Measurements from ENCODE around the gene UNC5A.

The UNC5A gene

GRCh38 chr5:176881816-176882566 lies 71.6 kb downstream of the UNC5A start:
- no peak for DNase-seq

GRCh38 chr5:176882567-176882903 lies 72.2 kb downstream of the UNC5A start:
- DNase-seq = no peak

- no peak for DNase-seq
These were observed 73.6 kb downstream of the UNC5A start for GRCh38 chr5:176883700-176884570.

- DNase-seq = no peak
These were observed 74.2 kb downstream of the UNC5A start for GRCh38 chr5:176884571-176884890.

- no peak for DNase-seq
These were observed 76.2 kb downstream of the UNC5A start for GRCh38 chr5:176886336-176887251.

GRCh38 chr5:176887252-176887849 lies 77.0 kb downstream of the UNC5A start:
- DNase-seq = no peak

- DNase-seq = no peak
These were observed 77.9 kb downstream of the UNC5A start for GRCh38 chr5:176888016-176888864.

GRCh38 chr5:176888865-176889165 lies 78.5 kb downstream of the UNC5A start:
- DNase-seq = no peak

GRCh38 chr5:176889321-176890280 lies 79.2 kb downstream of the UNC5A start:
- DNase-seq = no peak

- DNase-seq = no peak
These were observed 80.3 kb downstream of the UNC5A start for GRCh38 chr5:176890455-176891330.

GRCh38 chr5:176891331-176891958 lies 81.1 kb downstream of the UNC5A start:
- DNase-seq = no peak

- DNase-seq = no peak
These were observed 82.3 kb downstream of the UNC5A start for GRCh38 chr5:176892663-176893062.

- DNase-seq = no peak
These were observed 83.9 kb downstream of the UNC5A start for GRCh38 chr5:176894298-176894697.

- no peak for DNase-seq
These were observed 85.5 kb downstream of the UNC5A start for GRCh38 chr5:176895831-176896230.

GRCh38 chr5:176897263-176897662 lies 86.9 kb downstream of the UNC5A start:
- DNase-seq = no peak

- DNase-seq = no peak
These were observed 89.0 kb downstream of the UNC5A start, which contains the start of gene HK3 for GRCh38 chr5:176899296-176899891. TSS of gene HK3 (minus strand) at chr5:176899346. CDS start at chr5:176896159, 3,187 bp downstream.

GRCh38 chr5:176899946-176900779 lies 89.8 kb downstream of the UNC5A start:
- no peak for DNase-seq

GRCh38 chr5:176900780-176901204 lies 90.4 kb downstream of the UNC5A start:
- no peak for DNase-seq
